SK-N-SH treated with all-trans-retinoic acid at 6 μM for 48 hours (cell line): ENCODE results near the gene LEMD2.

Experiments
- BACH2 ChIP-seq: fragments of 250-450 bp; sonication (Bioruptor Pico); IDR thresholded peaks from 2 replicates; pipeline ENCODE4 v1.9.0; 2021; ENCODE audit warnings: mild to moderate bottlenecking, borderline replicate concordance
- CSRNP3 ChIP-seq: fragments of 250-450 bp; sonication (Bioruptor Pico); IDR thresholded peaks from 2 replicates; pipeline ENCODE4 v1.5.1; 2021; ENCODE audit warnings: mild to moderate bottlenecking, moderate library complexity
- GLIS3 ChIP-seq: fragments of 250-450 bp; sonication (Bioruptor Pico); IDR thresholded peaks from 2 replicates; pipeline ENCODE4 v1.5.0; 2020; ENCODE audit warnings: mild to moderate bottlenecking, moderate library complexity
- OSR1 ChIP-seq: fragments of 250-450 bp; sonication (Bioruptor Pico); IDR thresholded peaks from 2 replicates; pipeline ENCODE4 v1.8.0; 2022; ENCODE audit warnings: moderate library complexity, mild to moderate bottlenecking, inconsistent platforms
- PATZ1 ChIP-seq: fragments of 250-450 bp; sonication (Bioruptor Pico); IDR thresholded peaks from 2 replicates; pipeline ENCODE4 v1.8.0; 2020; ENCODE audit warnings: mild to moderate bottlenecking, moderate library complexity, borderline replicate concordance
- SNAI2 ChIP-seq: fragments of 250-450 bp; sonication (Bioruptor Pico); IDR thresholded peaks from 2 replicates; pipeline ENCODE4 v1.5.0; 2020; ENCODE audit warnings: mild to moderate bottlenecking, moderate library complexity
- ZFP3 ChIP-seq: fragments of 250-450 bp; sonication (Bioruptor Pico); IDR thresholded peaks from 2 replicates; pipeline ENCODE4 v1.5.0; 2020; ENCODE audit warnings: mild to moderate bottlenecking, moderate library complexity

GRCh38 chr6:33725891-33726673, 62.8 kb downstream of the LEMD2 start:
- TF ChIP-seq OSR1 (CRISPR knock-in tag) (no peak), PATZ1 (CRISPR knock-in tag) (no peak), CSRNP3 (CRISPR knock-in tag) (no peak), SNAI2 (CRISPR knock-in tag) (no peak), GLIS3 (no peak), BACH2 (CRISPR knock-in tag) (no peak), ZFP3 (CRISPR knock-in tag) (no peak)
